ENCODE measurements around the gene LIMS1. TPM values are rescaled to one million over a fixed set of nuclear protein-coding genes. Genes with fewer than 3 reads are reported as not detected.
"Not testable (repeated sequence)": the region's sequence is repeated elsewhere in the genome, so short reads cannot be mapped to it uniquely, and the experiment has no call there.

Gene LIMS1
- polyA plus RNA-seq, 1 donor (not counting 4 experiments of a cell fraction or from before 2014, with no cell fraction given) = 62.5 TPM

- H3K27me3 ChIP-seq (ENCODE audit: control insufficient read depth, extremely low read depth, insufficient read depth, low read length); FAIRE-seq; dilution Hi-C loops (cut with MboI; ENCODE audit: extremely low pct_ligation_motif_present, low sequenced_read_pairs): not testable (repeated sequence)
Measured at GRCh38 chr2:108664979-108665378, 130.7 kb downstream of the LIMS1 start.

GRCh38 chr2:108665975-108666374, 131.7 kb downstream of the LIMS1 start:
- H3K27me3 ChIP-seq (ENCODE audit: control insufficient read depth, extremely low read depth, insufficient read depth, low read length); H3K4me1 ChIP-seq (ENCODE audit: control insufficient read depth, extremely low read depth, insufficient read depth, low read length); dilution Hi-C loops (cut with MboI; ENCODE audit: extremely low pct_ligation_motif_present, low sequenced_read_pairs); H3K79me2 ChIP-seq (ENCODE audit: control insufficient read depth, insufficient read depth, low read length); DNase-seq (ENCODE audit: low read depth, low spot score); FAIRE-seq; H3K9me3 ChIP-seq (ENCODE audit: control insufficient read depth, low read depth, low read length); H3K36me3 ChIP-seq (ENCODE audit: control insufficient read depth in 2 of 2, extremely low read depth in 1 of 2, insufficient read depth in 2 of 2, low read length in 2 of 2); H3K9ac ChIP-seq (ENCODE audit: control insufficient read depth, extremely low read depth, insufficient read depth, low read length); H3K4me2 ChIP-seq (ENCODE audit: control insufficient read depth, extremely low read depth, insufficient read depth, low read depth, low read length); H2AFZ ChIP-seq (ENCODE audit: control insufficient read depth, low read length); H4K20me1 ChIP-seq (ENCODE audit: control insufficient read depth, extremely low read depth, insufficient read depth, low read length); H3K27ac ChIP-seq (ENCODE audit: control insufficient read depth, insufficient read depth, low read length); H3K9me1 ChIP-seq (ENCODE audit: control insufficient read depth, extremely low read depth, insufficient read depth, low read length); H3K4me3 ChIP-seq (ENCODE audit: control insufficient read depth in 2 of 3, extremely low read depth in 1 of 3, insufficient read depth in 2 of 3, low read depth in 1 of 3, low read length in 3 of 3): not testable (repeated sequence)

More at GRCh38 chr2:108664979-108665378, 130.7 kb downstream of the LIMS1 start:
- H3K36me3 ChIP-seq (ENCODE audit: control insufficient read depth in 2 of 2, extremely low read depth in 1 of 2, insufficient read depth in 2 of 2, low read length in 2 of 2); H3K79me2 ChIP-seq (ENCODE audit: control insufficient read depth, insufficient read depth, low read length); DNase-seq (ENCODE audit: low read depth, low spot score); H3K4me2 ChIP-seq (ENCODE audit: control insufficient read depth, extremely low read depth, insufficient read depth, low read depth, low read length); H3K27ac ChIP-seq (ENCODE audit: control insufficient read depth, insufficient read depth, low read length); H3K9me3 ChIP-seq (ENCODE audit: control insufficient read depth, low read depth, low read length); H3K9me1 ChIP-seq (ENCODE audit: control insufficient read depth, extremely low read depth, insufficient read depth, low read length); H2AFZ ChIP-seq (ENCODE audit: control insufficient read depth, low read length); H3K4me1 ChIP-seq (ENCODE audit: control insufficient read depth, extremely low read depth, insufficient read depth, low read length); H3K4me3 ChIP-seq (ENCODE audit: control insufficient read depth in 2 of 3, extremely low read depth in 1 of 3, insufficient read depth in 2 of 3, low read depth in 1 of 3, low read length in 3 of 3); H4K20me1 ChIP-seq (ENCODE audit: control insufficient read depth, extremely low read depth, insufficient read depth, low read length); H3K9ac ChIP-seq (ENCODE audit: control insufficient read depth, extremely low read depth, insufficient read depth, low read length): not testable (repeated sequence)

GRCh38 chr2:108667140-108667539, 132.9 kb downstream of the LIMS1 start:
- dilution Hi-C loops (cut with MboI; ENCODE audit: extremely low pct_ligation_motif_present, low sequenced_read_pairs); H3K4me1 ChIP-seq (ENCODE audit: control insufficient read depth, extremely low read depth, insufficient read depth, low read length); H3K27ac ChIP-seq (ENCODE audit: control insufficient read depth, insufficient read depth, low read length); H3K9ac ChIP-seq (ENCODE audit: control insufficient read depth, extremely low read depth, insufficient read depth, low read length); H3K9me1 ChIP-seq (ENCODE audit: control insufficient read depth, extremely low read depth, insufficient read depth, low read length); H3K27me3 ChIP-seq (ENCODE audit: control insufficient read depth, extremely low read depth, insufficient read depth, low read length); H3K4me3 ChIP-seq (ENCODE audit: control insufficient read depth in 2 of 3, extremely low read depth in 1 of 3, insufficient read depth in 2 of 3, low read depth in 1 of 3, low read length in 3 of 3); H3K36me3 ChIP-seq (ENCODE audit: control insufficient read depth in 2 of 2, extremely low read depth in 1 of 2, insufficient read depth in 2 of 2, low read length in 2 of 2); H3K79me2 ChIP-seq (ENCODE audit: control insufficient read depth, insufficient read depth, low read length); H2AFZ ChIP-seq (ENCODE audit: control insufficient read depth, low read length); DNase-seq (ENCODE audit: low read depth, low spot score); H3K9me3 ChIP-seq (ENCODE audit: control insufficient read depth, low read depth, low read length); H4K20me1 ChIP-seq (ENCODE audit: control insufficient read depth, extremely low read depth, insufficient read depth, low read length); FAIRE-seq; H3K4me2 ChIP-seq (ENCODE audit: control insufficient read depth, extremely low read depth, insufficient read depth, low read depth, low read length): not testable (repeated sequence)

GRCh38 chr2:108670282-108670681, 136.0 kb downstream of the LIMS1 start:
- dilution Hi-C loops (cut with MboI; ENCODE audit: extremely low pct_ligation_motif_present, low sequenced_read_pairs); H3K4me1 ChIP-seq (ENCODE audit: control insufficient read depth, extremely low read depth, insufficient read depth, low read length); H3K4me2 ChIP-seq (ENCODE audit: control insufficient read depth, extremely low read depth, insufficient read depth, low read depth, low read length); H3K4me3 ChIP-seq (ENCODE audit: control insufficient read depth in 2 of 3, extremely low read depth in 1 of 3, insufficient read depth in 2 of 3, low read depth in 1 of 3, low read length in 3 of 3); FAIRE-seq; H3K9ac ChIP-seq (ENCODE audit: control insufficient read depth, extremely low read depth, insufficient read depth, low read length); DNase-seq (ENCODE audit: low read depth, low spot score); H4K20me1 ChIP-seq (ENCODE audit: control insufficient read depth, extremely low read depth, insufficient read depth, low read length); H3K27me3 ChIP-seq (ENCODE audit: control insufficient read depth, extremely low read depth, insufficient read depth, low read length); H3K79me2 ChIP-seq (ENCODE audit: control insufficient read depth, insufficient read depth, low read length); H3K27ac ChIP-seq (ENCODE audit: control insufficient read depth, insufficient read depth, low read length); H3K9me3 ChIP-seq (ENCODE audit: control insufficient read depth, low read depth, low read length); H3K9me1 ChIP-seq (ENCODE audit: control insufficient read depth, extremely low read depth, insufficient read depth, low read length); H3K36me3 ChIP-seq (ENCODE audit: control insufficient read depth in 2 of 2, extremely low read depth in 1 of 2, insufficient read depth in 2 of 2, low read length in 2 of 2); H2AFZ ChIP-seq (ENCODE audit: control insufficient read depth, low read length): not testable (repeated sequence)

GRCh38 chr2:108672200-108672805, 138.0 kb downstream of the LIMS1 start:
- H3K9me3 ChIP-seq (ENCODE audit: control insufficient read depth, low read depth, low read length); H2AFZ ChIP-seq (ENCODE audit: control insufficient read depth, low read length); H4K20me1 ChIP-seq (ENCODE audit: control insufficient read depth, extremely low read depth, insufficient read depth, low read length); DNase-seq (ENCODE audit: low read depth, low spot score); H3K36me3 ChIP-seq (ENCODE audit: control insufficient read depth in 2 of 2, extremely low read depth in 1 of 2, insufficient read depth in 2 of 2, low read length in 2 of 2); H3K4me2 ChIP-seq (ENCODE audit: control insufficient read depth, extremely low read depth, insufficient read depth, low read depth, low read length); H3K79me2 ChIP-seq (ENCODE audit: control insufficient read depth, insufficient read depth, low read length); H3K4me1 ChIP-seq (ENCODE audit: control insufficient read depth, extremely low read depth, insufficient read depth, low read length); dilution Hi-C loops (cut with MboI; ENCODE audit: extremely low pct_ligation_motif_present, low sequenced_read_pairs); H3K4me3 ChIP-seq (ENCODE audit: control insufficient read depth in 2 of 3, extremely low read depth in 1 of 3, insufficient read depth in 2 of 3, low read depth in 1 of 3, low read length in 3 of 3); H3K9me1 ChIP-seq (ENCODE audit: control insufficient read depth, extremely low read depth, insufficient read depth, low read length); FAIRE-seq; H3K9ac ChIP-seq (ENCODE audit: control insufficient read depth, extremely low read depth, insufficient read depth, low read length); H3K27ac ChIP-seq (ENCODE audit: control insufficient read depth, insufficient read depth, low read length); H3K27me3 ChIP-seq (ENCODE audit: control insufficient read depth, extremely low read depth, insufficient read depth, low read length): not testable (repeated sequence)
